Bronchial epithelial cell (primary cell): ENCODE data around the gene SKA2. TPM values are rescaled to one million over a fixed set of nuclear protein-coding genes. Genes with fewer than 3 reads are reported as not detected.

Source experiments
- DNase-seq: peaks from one replicate; pipeline ENCODE4 v3.0.0-alpha.2; 2010; ENCODE audit warnings: low read depth
- FAIRE-seq: peaks from 2 replicates; lab custom pipeline; 2011; peaks lifted over from hg19 to GRCh38; lab: Jason Lieb, UNC
- H3K27me3 ChIP-seq: 2 replicates; pipeline ENCODE4 v1.5.1; 2011; ENCODE audit warnings: low read length; ENCODE audit not compliant: control insufficient read depth, insufficient read depth
- H3K36me3 ChIP-seq: 2 replicates; pipeline ENCODE4 v1.5.1; 2011; ENCODE audit warnings: low read length; ENCODE audit not compliant: control insufficient read depth, insufficient read depth
- H3K4me3 ChIP-seq: 2 replicates; pipeline ENCODE4 v1.5.1; 2011; ENCODE audit warnings: mild to moderate bottlenecking, low read depth, low read length, control low read depth
- CTCF ChIP-seq: IDR thresholded peaks from 2 replicates; pipeline ENCODE4 v1.5.1; 2011; ENCODE audit warnings: mild to moderate bottlenecking, moderate library complexity, low read length, control low read depth, inconsistent platforms; ENCODE audit not compliant: insufficient read depth, severe bottlenecking
- total RNA-seq: library from RNA; depleted of rRNA; stranded (reverse); fragments of >200 nt; gene quantifications from 2 replicates; pipeline ENCODE4 v1.2.1, GENCODE V29; 2014

Gene SKA2
- total RNA-seq, 1 donor from 2014 or later, result 34.2 TPM

GRCh38 chr17:59069856-59070255 is 85.1 kb downstream of the SKA2 start:
- no peak for TF ChIP-seq CTCF
- Histone ChIP-seq H3K27me3 (no peaks in the 10 kb centered on the region), H3K36me3 (peaks cover 2% of the 10 kb centered on the region), H3K4me3 (no peak overlapping the region)
- FAIRE-seq (no peak), DNase-seq (no peak)

- Histone ChIP-seq H3K36me3 (peaks cover 2% of the 10 kb centered on the region), H3K4me3 (no peak overlapping the region), H3K27me3 (no peaks in the 10 kb centered on the region)
- no peak for FAIRE-seq
- DNase-seq, result no peak
- no peak for TF ChIP-seq CTCF
Measured at GRCh38 chr17:59067756-59068155, 87.2 kb downstream of the SKA2 start.

GRCh38 chr17:59067340-59067739 is 87.6 kb downstream of the SKA2 start:
- Histone ChIP-seq H3K36me3 (peaks cover 2% of the 10 kb centered on the region), H3K27me3 (no peaks in the 10 kb centered on the region), H3K4me3 (no peak overlapping the region)
- no peak for TF ChIP-seq CTCF
- DNase-seq (no peak), FAIRE-seq (no peak)

GRCh38 chr17:59062509-59062908 is 92.5 kb downstream of the SKA2 start:
- no peaks in the 10 kb centered on the region for H3K36me3 ChIP-seq
- no peaks in the 10 kb centered on the region for H3K27me3 ChIP-seq
- DNase-seq (no peak), FAIRE-seq (no peak)
- no peak for TF ChIP-seq CTCF
- no peak overlapping the region for H3K4me3 ChIP-seq

Other genes with a start within 250 kb of the SKA2 start
- 29.0 and 29.4 TPM in 2 replicates for gene TRIM37, start 48.3 kb downstream of the SKA2 start, total RNA-seq
- 1.3 and 3.4 TPM in 2 replicates for gene PRR11, start 560 bp upstream of the SKA2 start, total RNA-seq
- gene SMG8, start 54.8 kb upstream of the SKA2 start, total RNA-seq, result 19.5 and 19.7 TPM in 2 replicates
- 1.6 and 2.6 TPM in 2 replicates for gene GDPD1, start 65.3 kb upstream of the SKA2 start, total RNA-seq
- gene YPEL2, start 176.5 kb upstream of the SKA2 start, total RNA-seq, result 2.1 and 2.6 TPM in 2 replicates